C1 segment of cervical spinal cord (tissue), 14 donors: ENCODE measurements around the gene MAPK12.
A peak's percentile ranks its signal among the peaks of the same experiment; 100 is the strongest.

Source experiments
- DNase-seq, 14 donors: peaks; one replicate each; lab custom pipeline; 2025; lab: John Stamatoyannopoulos, UW

The MAPK12 gene

DNA sequence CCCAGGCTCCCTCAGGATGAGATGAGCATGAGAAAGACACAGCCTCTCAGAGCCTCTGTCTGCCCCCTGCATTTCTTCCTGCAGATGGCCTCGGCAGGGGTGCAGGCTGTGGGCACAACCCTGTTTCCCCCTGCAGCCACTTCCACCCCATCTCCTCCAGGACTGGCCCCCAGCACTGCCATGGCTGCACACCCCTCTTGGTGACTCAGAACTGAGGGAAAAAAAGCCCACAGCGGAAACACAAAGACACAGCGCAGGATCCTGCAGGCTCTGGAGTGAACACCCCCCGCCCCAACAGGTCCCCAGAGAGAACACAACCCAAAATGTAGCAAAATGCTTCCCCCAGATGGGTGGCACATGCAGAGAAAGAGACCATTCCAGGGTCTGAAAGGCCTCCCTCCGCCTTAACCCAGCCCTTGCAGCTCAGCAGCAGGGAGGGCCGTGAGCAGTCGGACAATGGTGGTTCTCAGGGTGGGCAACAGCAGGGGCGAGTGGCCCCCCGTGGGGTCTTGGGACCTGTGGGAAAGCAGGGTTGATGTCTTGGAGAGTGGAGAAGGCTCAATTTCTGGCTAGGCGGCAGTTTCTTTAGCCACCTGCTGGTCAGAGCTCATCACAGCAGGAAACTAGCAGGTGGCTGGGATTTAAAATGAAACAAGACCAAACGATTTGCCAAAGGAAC is 24.6 kb downstream of the MAPK12 start:
- peak in 1 of 14 donors; percentile 58 for DNase-seq

- no peak for DNase-seq
These were observed 28.3 kb downstream of the MAPK12 start for GRCh38 chr22:50233223-50233622.

DNA sequence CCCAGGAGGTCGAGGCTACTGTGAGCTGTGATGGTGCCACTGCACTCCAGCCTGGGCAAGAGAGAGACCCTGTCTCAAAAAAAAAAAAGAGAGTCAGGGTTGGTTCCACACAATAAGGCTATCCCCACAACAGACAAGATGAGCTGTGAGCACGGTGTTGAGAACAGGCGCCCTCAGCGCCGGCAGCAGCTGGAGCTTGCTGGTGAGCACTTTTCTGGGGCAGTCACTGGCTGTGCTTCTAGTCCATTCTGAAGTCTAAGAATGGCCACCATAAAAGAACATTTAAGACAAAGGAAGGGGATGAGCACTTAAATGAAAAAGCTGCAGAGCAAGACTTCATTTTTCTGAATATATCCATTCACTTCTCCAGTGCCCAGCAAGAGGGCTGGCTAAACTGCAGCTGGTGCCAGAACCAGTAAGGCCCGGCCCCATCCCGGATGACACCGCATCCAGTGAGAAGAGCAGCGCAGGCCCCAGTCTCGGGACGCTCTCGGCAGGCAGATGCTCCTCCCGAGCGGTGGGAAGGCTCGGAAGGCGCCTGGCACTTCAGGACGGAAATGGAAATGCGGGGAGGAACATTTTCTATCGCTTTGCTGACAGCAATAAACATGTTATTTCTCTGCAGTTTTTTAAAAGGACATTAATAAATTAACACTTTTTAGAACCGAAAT is 28.9 kb downstream of the MAPK12 start:
- no peak for DNase-seq

GRCh38 chr22:50229370-50229769 is 32.1 kb downstream of the MAPK12 start:
- DNase-seq = no peak

DNA sequence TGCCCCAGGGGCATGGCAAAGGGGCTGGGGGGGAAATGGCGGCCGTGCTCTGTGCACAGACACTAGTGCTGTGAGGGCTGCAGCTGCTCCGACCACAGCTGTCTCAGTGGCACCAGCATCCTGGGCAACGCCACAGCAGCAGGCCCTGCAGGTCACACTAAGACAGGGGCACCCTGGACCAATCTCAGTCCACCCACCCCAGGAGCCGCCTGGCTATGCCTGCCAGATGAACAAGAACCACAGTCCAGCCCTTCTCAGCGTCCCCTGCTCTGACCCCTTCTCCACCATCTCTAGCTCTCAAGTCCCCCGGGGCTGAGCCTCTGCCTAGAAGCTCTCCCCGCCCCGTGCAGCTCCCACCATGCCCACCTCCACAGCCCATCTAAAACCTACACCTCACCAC is 33.1 kb downstream of the MAPK12 start:
- no peak for DNase-seq

- no peak for DNase-seq
These were observed 33.8 kb downstream of the MAPK12 start for GRCh38 chr22:50227579-50228215.

DNA sequence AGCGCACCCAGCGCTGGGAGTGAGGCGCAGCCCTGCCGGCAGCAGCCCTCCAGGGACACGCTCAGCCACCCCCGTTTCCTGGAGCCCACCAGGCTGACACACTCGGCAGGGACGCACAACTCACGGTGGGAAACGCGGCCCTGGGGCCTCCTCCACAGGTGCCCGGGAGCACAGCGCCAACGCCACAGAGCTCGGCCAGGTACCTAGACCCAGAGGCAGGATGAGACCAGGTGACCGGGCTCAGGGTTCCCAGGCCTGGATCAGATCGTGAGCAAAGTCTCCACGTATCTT is 34.7 kb downstream of the MAPK12 start:
- no peak for DNase-seq

DNA sequence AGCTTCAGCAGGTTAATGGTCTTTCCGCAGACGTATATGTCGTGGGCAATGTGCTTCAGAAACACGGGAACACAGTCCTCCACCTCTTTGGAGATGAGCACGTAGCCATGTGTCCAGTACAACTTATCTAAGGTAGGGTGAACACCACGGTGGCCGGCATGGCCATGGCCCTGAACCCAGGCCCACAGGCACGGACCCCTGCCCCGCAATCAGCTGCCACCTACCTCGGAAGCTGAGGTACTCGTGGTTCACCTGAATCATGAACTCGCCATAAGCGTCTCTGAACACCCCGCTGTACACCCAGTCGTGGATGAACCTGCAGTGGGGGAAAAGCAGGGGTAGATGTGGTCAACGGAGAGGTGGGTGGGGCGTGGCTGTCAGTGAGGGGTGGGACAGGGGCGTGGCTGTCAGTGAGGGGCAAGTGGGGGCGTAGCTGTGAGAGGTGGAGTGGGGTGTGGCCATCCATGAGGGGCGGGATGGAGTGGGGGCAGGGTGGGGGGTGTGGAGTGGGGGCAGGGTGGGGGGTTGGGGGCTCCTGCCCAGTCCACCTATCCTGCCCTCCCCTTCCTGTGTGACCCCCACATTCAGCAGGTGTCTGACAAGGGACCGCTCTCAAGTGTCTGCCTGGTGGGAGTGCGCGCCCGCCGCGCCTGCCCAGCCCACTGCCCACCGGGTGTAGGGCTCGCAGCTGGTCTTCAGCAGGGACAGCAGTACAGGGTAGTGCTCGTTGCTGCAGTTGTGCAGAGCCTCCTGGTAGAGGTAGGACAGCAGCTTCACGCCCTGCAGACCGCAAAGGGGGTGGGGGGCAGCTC is 35.2 kb downstream of the MAPK12 start:
- DNase-seq = no peak

DNA sequence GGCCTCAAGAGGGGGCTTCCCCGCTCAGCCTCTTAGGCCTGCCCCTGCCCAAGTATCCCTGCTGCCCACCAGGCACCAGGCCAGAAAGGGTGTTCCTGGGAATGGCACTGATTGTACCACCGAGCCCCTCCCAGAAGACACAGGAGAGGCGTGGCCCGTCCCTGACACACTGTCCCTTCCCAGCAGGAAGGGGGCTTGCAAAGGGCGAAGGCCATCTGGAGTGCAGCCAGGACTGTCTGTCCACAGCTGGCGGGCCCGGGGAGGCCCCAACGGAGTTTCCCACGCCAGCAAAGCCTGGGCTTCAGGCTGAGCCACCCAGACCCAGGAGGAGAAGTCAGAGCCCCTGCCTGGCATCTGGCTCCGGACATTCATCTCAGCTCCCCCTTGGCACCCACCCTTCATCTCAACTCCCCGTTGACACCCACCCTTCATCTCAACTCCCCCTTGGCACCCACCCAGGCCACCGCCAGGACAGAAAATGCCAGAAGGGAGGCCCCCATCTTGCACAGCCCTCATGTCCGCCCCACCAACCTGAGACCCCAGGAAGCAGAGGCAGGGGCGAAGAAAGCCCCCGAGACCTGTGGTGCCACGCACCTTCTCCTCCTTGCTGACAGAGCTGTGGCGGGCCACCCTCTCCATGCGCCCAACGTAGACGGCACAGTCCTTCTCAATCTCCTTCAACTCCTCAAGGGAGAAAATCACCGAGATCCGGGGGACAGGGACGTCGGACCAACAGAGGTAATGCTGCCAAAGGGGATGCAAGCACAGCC is 36.1 kb downstream of the MAPK12 start:
- no peak for DNase-seq

GRCh38 chr22:50224071-50224470 is 37.4 kb downstream of the MAPK12 start:
- DNase-seq = no peak

- DNase-seq = no peak
These were observed 39.0 kb downstream of the MAPK12 start for GRCh38 chr22:50222508-50222907.

GRCh38 chr22:50221410-50222300 is 39.8 kb downstream of the MAPK12 start:
- DNase-seq = no peak

GRCh38 chr22:50220603-50221409 is 40.7 kb downstream of the MAPK12 start:
- DNase-seq = no peak

DNA sequence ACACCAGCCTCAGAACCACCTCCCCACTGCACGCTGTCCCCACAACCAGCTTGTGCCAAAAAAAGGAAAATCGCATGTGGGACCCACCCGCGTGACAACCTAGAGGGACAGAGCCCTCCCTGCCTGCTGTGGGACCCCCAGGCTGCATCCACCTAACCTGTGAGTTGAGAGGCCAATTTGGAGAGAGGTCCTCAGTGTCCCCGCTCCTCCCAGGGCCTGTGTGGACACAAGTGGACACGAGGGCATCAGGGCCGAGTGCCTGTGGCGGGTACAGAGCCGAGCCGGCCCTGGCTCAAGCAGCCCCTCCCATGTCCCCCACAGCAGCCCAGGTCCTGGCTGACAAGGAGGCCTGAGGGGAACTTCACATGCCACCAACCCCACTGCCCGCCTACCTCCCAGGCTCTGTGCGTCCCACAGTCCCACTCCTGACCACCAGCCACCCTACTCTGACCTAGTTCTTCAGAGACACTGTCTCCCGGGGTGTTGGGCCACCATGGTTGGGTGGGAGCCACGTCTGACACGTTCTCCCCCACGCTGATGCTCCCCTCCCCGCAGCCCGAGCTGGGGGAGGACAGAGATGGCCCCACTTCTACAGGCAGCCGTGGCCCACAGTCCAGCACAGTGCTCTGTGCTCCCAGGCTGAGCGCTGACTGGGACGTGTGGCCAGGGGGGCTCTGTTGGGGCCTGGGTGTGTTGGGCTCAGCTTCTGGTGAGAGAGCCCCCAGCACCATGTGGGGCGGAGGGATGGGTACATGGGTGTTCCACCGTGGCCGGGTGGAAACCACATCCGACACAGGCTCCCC is 41.5 kb downstream of the MAPK12 start:
- no peak for DNase-seq

DNA sequence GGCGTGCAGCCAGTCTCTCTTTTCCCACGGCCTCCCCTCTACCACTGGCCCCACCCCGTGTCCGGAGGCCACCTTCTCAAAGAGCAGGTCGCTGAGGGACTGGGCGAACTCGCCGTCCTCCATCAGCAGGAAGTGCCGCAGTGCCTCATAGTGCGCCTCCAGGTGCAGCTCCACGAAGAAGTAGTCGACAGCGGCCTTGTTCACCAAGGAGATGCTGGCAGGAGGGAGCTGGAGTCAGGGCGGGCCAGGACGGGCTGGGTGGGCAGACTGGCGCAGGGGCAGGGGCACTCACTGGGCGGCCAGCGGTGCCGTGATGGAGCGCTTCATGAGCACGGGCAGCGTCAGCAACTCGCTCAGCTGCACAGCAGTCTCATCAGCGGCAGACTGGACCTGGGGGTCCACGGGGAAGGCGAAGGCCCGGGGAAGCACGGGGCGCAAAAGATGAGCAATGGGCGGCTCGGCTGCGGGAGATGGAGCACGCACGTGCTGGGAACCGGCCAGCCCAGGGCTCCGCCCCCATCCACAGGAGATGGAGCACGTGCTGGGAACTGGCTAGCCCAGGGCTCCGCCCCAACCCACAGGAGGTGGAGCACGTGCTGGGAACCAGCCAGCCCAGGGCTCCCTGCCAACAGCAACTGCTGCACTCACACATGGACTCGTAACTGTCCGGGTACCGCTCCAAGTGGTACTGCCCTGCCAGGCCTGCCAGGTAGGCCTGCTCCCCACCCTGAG is 42.3 kb downstream of the MAPK12 start:
- no peak for DNase-seq

DNA sequence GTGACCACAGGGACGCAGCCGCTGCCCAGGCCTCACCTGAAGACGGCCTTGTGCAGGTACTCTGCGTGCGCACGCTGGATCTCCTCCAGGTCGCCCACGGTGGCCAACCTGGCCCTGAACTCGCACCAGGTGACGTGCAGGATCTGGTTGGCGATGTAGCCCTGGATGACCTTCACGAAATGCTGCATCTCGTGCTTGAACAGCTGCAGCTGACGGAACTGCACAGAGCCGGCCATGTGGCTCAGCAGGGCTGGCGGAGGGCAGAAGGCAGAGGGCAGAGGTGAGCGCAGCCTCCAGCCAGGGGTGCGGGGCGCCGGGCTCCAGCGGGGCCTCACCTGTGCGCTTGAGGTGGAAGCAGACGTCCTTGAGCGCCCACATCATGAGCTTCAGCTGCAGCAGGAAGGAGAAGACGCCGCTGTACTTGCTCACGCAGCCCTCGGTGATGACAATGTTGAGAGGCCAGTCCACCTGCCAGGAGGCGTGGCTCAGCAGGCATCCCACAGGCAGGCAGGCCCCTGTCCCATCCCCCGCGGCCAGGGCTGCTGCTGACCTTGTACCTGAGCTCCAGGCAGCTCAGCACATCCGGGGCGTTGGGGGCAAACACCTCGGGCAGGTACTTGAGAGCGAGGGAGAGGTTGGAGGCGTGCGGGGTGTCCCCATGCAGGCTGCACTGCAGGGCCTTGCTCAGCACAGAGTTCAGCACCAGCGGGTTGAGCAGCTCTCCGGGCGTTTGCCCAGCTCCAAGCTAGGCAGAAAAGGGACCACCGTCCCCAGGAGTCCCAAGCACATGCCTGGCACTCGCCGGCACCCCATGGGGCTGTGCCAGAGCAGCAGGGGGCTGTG is 43.1 kb downstream of the MAPK12 start:
- DNase-seq = no peak

DNA sequence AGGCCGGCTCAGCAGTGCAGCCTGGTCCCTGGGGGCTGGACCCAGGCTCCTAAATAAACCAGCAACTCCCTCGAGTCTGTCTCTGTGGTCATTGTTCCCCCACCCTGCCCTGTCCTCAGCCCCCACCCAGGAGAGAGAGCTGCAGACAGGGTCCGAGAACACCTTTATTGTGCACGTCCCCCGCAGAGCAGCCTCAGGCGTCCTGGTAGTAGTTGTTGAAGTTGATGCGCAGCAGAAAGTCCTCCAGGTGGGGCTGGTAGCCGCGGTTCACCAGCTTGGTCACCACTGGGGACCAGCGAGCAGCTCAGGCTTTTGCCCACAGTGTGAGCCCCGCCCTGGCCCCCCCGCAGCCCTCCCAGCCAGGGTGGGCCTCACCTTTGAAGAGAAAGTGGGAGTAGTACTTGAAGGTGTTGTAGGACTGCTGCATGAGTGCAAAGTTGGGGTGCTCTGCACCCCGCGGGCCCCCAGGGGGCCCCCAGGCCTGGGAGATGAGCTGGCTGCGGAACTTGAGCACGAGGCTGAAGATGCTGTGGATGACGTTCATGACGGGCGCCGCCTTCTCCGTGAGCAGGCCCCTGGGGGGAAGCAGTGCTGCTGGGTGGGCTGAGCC is 43.8 kb downstream of the MAPK12 start:
- DNase-seq = no peak
